HG03565 (cell line): Measurements from ENCODE around the gene ZFP90.

Experiments
- ATAC-seq: cut with Tn5 transposase; IDR thresholded peaks from one replicate; pipeline ENCODE4 v1.9.1; 2021; ENCODE audit warnings: mild to moderate bottlenecking, moderate library complexity; ENCODE audit not compliant: unreplicated experiment

ZFP90 gene

DNA sequence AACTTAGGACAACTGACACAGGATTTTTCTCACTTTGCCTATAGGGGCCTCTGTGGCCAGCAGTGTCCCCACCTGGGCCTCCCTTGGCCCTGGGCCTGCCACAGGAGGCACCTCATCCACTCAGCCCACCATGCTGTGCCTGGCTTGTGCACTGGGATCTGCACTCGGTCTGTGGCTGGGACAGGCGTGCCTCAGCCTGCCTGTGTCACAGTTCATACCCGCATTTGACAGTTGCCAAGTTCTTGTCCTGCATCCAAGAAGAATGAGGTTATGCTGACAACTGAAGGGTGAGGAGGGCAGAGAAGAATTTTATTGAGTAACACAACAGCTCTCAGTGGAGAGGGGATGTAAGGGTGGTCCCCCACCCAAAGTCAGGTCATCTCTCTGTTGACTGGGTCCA lies 36.0 kb downstream of the ZFP90 start:
- ATAC-seq: no peak

DNA sequence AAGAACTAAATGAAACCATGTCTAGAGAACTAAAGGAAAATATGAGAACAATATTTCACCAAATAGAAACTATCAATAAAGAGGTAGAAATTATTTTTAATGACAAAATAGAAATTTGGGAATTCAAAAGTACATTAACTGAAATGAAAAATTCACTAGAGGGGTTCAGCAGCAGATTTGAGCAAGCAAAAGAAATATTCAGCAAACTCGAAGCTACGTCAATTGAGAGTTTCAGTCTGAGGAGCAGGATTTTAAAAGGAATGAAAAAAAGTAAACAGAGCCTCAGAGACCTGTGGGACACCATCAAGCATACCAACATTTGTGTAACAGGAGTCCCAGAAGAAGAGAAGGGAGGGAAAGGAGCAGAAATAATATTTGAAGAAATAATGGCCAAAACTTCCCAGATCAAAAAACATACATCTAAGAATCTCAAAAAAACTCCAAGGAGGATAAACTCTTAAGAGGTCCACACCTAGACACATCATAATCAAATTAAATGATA lies 38.3 kb downstream of the ZFP90 start:
- no peak for ATAC-seq

DNA sequence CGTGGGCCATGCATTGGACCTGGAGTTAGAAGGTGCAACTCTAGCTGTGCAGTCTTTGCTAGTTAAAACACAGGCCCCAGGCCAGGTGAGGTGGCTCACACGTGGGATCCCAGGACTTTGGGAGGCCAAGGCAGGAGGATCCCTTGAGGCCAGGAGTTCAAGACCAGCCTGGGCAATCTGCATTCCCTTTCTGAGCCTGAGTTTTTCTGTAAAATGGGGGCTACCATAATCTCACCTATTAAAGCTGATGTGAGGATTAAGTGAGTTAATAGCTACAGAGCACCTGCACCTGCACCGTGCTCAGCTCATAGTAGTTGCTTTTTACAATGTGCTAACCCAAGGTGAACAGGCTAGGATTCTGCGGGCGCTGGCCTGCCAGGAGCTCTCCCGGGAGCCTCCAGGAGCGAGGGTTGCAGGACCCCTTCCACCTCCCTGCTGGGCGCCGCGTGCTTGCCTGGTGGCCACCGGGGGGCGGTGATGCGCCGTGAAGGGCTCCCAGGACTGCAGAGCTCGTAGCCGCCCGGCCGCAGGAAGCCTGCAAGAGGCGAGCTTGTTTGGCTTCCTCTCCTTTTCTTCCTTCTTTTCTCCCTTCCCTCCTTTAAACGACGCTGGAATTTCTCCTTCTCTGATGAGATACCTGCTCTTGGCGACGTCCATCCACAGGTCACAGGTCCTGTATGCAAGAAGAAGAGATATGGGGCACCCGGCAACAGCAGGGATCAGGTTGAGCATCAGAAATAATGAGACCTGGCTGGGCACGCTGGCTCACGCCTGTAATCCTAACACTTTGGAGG lies 51.3 kb downstream of the ZFP90 start:
- no peak for ATAC-seq

DNA sequence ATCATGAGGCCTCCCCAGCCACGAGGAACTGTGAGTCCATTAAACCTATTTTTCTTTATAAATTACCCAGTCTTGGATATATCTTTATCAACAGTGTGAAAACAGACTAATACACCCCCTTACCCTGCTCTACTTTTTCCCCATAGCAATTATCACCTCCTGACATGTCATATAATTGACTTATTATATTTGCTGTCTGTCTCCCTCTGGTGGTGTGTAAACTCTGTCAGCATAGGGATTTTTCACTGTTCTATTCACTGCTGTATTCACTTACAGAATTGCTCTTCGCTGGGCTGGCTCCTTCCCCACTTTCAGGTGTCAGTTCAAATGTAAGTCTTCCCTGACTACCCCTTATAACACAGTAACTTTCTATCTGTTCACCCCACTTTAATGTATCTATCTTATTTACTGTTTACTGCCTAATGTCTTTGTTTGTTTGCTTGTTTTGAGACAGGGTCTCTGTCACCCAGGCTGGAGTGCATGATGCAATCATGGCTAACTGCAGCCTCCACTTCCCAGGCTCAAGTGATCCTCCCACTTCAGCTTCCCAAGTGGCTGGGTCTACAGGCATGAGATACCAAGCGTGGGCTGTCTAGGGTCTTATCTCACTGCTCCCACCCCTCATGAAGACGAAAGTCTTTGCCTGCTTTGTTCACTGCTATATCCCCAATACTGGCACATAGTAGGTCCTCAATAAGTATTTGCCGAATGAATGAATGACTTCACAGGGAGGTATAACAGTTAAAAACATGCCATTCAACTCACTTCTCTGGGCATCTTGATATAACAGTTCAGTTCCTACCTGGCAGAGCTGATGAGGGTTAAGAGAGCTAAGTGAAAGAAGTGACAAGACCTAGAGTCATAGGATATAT lies 53.6 kb downstream of the ZFP90 start:
- ATAC-seq: no peak

DNA sequence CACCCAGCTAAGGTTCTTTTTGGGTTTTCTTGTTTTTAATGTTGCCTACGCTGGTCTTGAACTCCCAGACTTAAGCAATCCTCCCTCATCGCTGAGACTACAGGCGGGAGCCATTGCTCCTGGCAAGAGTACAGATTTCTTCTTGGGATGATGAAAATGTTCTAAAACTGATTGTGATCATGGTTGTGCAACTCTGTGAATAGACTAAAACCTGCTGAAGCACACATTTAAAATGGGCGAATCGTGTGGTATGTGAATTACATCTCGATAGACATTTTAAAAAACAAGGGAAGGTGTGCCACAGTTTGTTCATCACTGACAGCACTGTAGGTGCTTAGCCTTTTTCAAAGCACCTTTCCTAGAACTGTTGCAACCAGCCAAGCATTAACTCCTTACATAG lies 57.2 kb downstream of the ZFP90 start:
- ATAC-seq: no peak

DNA sequence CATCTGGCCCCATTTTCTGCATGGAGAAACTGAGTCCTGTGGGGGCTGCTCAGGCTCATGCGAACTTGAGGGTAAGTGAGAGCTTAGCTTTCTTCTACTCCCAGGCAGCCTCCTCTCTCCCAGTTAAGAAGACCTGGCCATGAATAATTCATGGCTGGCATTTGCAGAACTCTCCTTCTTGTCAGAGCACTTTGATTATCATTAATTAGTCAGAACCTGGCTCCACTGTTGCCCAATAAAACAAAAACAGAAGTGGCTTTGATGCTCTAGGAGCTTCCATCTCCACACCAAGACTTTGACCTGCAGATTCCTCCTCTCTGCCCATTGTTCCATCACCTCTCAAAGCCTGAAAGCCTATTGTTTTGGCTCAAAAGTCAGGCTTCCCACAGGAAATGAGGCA lies 60.5 kb downstream of the ZFP90 start:
- no peak for ATAC-seq

DNA sequence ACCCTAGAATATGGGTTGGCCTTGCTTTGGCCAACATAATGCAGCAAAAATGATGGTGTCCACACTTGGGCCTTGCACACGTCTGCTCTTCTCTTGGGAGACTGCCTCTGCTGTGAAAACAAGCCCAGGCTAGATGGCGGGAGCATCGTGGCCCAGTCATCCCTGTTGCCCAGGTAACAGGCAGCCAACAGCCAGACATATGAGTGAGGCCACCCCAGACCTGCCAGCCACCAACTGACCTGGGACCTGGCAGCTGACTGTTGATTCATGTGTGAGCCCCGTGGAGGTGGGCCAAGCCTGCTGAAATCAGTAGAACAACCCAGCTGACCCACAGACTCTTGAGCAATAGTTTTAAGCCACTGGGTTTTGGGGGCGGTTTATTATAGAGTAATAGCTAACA lies 66.7 kb downstream of the ZFP90 start:
- no peak for ATAC-seq

DNA sequence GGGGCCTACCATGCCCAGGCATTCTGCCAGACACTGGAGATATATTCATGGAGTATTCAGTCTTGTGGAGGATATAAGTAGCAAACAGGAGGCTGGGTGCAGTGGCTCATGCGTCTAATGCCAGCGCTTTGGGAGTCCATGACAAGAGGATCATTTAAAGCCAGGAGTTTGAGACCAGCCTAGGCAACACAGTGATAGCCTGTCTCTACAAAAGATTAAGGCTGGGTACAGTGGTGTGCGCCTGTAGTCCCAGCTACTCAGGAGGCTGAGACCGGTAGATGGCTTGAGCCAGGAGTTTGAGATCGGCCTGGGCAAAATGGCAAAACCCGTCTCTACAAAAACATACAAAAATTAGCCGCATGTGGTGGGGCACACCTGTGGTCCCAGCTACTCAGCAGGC lies 68.4 kb downstream of the ZFP90 start:
- no peak for ATAC-seq

DNA sequence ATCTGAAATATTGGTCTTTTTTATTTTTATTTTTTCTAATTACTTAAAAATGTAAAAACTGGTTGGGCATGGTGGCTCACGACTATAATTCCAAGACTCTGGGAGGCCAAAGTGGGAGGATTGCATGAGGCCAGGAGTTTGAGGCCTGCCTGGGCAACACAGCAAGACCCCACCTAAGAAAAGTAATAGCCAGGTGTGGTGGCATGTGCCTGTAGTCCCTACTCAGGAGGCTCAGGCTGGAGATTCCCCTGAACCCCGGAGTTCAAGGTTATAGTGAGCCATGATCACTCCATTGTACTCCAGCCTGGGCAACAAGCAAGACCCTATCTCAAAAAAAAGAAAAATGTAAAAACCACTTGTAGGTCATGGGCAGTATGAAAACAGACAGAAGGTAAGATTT lies 69.2 kb downstream of the ZFP90 start:
- ATAC-seq: no peak

DNA sequence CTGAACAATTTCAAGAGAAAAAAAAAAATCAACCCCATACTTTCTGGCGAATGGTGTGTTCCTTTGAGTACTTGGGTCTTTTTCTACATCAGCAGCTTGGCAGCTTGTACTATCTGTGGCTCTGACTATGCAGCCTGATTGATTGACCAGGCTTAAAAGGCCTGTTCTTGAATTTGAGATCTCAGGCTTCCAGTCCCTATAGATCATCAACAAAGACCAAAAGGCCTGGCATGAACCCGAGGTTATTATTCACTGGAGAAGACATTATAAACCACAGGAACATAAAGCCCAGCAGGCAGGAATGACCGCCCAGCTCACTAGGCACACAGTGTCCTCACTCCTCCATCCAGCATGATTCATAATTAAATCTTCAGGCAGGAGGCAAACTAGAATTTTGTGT lies 73.9 kb downstream of the ZFP90 start:
- no peak for ATAC-seq

DNA sequence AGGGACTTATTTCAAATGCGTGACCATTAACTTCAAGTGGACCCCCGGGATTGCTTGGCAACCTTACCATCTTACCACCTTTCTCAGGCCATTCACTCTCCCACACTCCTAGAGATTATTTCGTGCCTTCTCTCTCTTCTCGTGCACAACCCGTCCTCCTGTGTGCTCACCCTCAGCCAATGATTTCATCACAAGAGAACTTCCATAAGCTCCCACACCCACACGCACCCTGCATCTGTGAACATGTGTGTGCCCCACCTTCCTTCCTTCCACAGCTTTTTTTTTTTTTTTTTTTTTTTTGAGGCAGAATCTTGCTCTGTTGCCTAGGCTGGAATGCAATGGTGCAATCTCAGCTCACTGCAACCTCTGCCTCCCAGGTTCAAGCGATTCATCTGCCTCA lies 78.6 kb downstream of the ZFP90 start:
- no peak for ATAC-seq
